ENCODE data around the gene RBM12.

Gene RBM12

GRCh38 chr20:35653430-35653734, 11.3 kb downstream of the RBM12 start:
- no peak for DNase-seq
- TF ChIP-seq POLR2A (IDR thresholded peaks at IDR 0.05; ENCODE audit: low read length) = no peak
- no peak for TF ChIP-seq GATA1 (IDR thresholded peaks at IDR 0.05; ENCODE audit: low read depth, low read length)

- no peak for TF ChIP-seq GATA1 (IDR thresholded peaks at IDR 0.05; ENCODE audit: low read depth, low read length)
- no peak for TF ChIP-seq POLR2A (IDR thresholded peaks at IDR 0.05; ENCODE audit: low read length)
Observed at GRCh38 chr20:35652641-35653429, 11.9 kb downstream of the RBM12 start.

GRCh38 chr20:35651958-35652357, 12.7 kb downstream of the RBM12 start:
- TF ChIP-seq GATA1 (IDR thresholded peaks at IDR 0.05; ENCODE audit: low read depth, low read length) (no peak), POLR2A (IDR thresholded peaks at IDR 0.05; ENCODE audit: low read length) (no peak)
- no peak for DNase-seq

More at GRCh38 chr20:35652641-35653429, 11.9 kb downstream of the RBM12 start:
- no peak for DNase-seq

GRCh38 chr20:35650632-35651031, 14.1 kb downstream of the RBM12 start:
- TF ChIP-seq GATA1 (IDR thresholded peaks at IDR 0.05; ENCODE audit: low read depth, low read length) = no peak
- TF ChIP-seq POLR2A (IDR thresholded peaks at IDR 0.05; ENCODE audit: low read length) = no peak
- DNase-seq = no peak

GRCh38 chr20:35648836-35649235, 15.9 kb downstream of the RBM12 start:
- TF ChIP-seq GATA1 (IDR thresholded peaks at IDR 0.05; ENCODE audit: low read depth, low read length) (no peak), POLR2A (IDR thresholded peaks at IDR 0.05; ENCODE audit: low read length) (no peak)
- no peak for DNase-seq

GRCh38 chr20:35644806-35645205, 19.9 kb downstream of the RBM12 start:
- TF ChIP-seq GATA1 (IDR thresholded peaks at IDR 0.05; ENCODE audit: low read depth, low read length) = no peak
- no peak for TF ChIP-seq POLR2A (IDR thresholded peaks at IDR 0.05; ENCODE audit: low read length)
- DNase-seq = no peak

GRCh38 chr20:35643045-35643444, 21.7 kb downstream of the RBM12 start:
- TF ChIP-seq GATA1 (IDR thresholded peaks at IDR 0.05; ENCODE audit: low read depth, low read length) (no peak), POLR2A (IDR thresholded peaks at IDR 0.05; ENCODE audit: low read length) (no peak)
- DNase-seq = no peak

- no peak for DNase-seq
Observed at GRCh38 chr20:35641743-35642142, 23.0 kb downstream of the RBM12 start.

GRCh38 chr20:35640724-35641123, 24.0 kb downstream of the RBM12 start:
- TF ChIP-seq GATA1 (IDR thresholded peaks at IDR 0.05; ENCODE audit: low read depth, low read length) = no peak
- no peak for TF ChIP-seq POLR2A (IDR thresholded peaks at IDR 0.05; ENCODE audit: low read length)
- no peak for DNase-seq

More at GRCh38 chr20:35641743-35642142, 23.0 kb downstream of the RBM12 start:
- TF ChIP-seq GATA1 (IDR thresholded peaks at IDR 0.05; ENCODE audit: low read depth, low read length) (no peak), POLR2A (IDR thresholded peaks at IDR 0.05; ENCODE audit: low read length) (no peak)

GRCh38 chr20:35638751-35639150, 25.9 kb downstream of the RBM12 start:
- TF ChIP-seq POLR2A (IDR thresholded peaks at IDR 0.05; ENCODE audit: low read length) (no peak), GATA1 (IDR thresholded peaks at IDR 0.05; ENCODE audit: low read depth, low read length) (no peak)

GRCh38 chr20:35637276-35637675, 27.4 kb downstream of the RBM12 start:
- TF ChIP-seq GATA1 (IDR thresholded peaks at IDR 0.05; ENCODE audit: low read depth, low read length) = no peak
- no peak for TF ChIP-seq POLR2A (IDR thresholded peaks at IDR 0.05; ENCODE audit: low read length)
- no peak for DNase-seq

More at GRCh38 chr20:35638751-35639150, 25.9 kb downstream of the RBM12 start:
- no peak for DNase-seq

GRCh38 chr20:35636095-35636494, 28.6 kb downstream of the RBM12 start:
- no peak for DNase-seq
- TF ChIP-seq POLR2A (IDR thresholded peaks at IDR 0.05; ENCODE audit: low read length) (no peak), GATA1 (IDR thresholded peaks at IDR 0.05; ENCODE audit: low read depth, low read length) (no peak)

- no peak for DNase-seq
- no peak for TF ChIP-seq POLR2A (IDR thresholded peaks at IDR 0.05; ENCODE audit: low read length)
- no peak for TF ChIP-seq GATA1 (IDR thresholded peaks at IDR 0.05; ENCODE audit: low read depth, low read length)
Observed at GRCh38 chr20:35635652-35636051, 29.0 kb downstream of the RBM12 start.

- DNase-seq = no peak
Observed at GRCh38 chr20:35632539-35633115, 32.1 kb downstream of the RBM12 start.

GRCh38 chr20:35630636-35631035, 34.1 kb downstream of the RBM12 start:
- TF ChIP-seq POLR2A (IDR thresholded peaks at IDR 0.05; ENCODE audit: low read length) = no peak
- TF ChIP-seq GATA1 (IDR thresholded peaks at IDR 0.05; ENCODE audit: low read depth, low read length) = no peak
- DNase-seq = no peak

More at GRCh38 chr20:35632539-35633115, 32.1 kb downstream of the RBM12 start:
- no peak for TF ChIP-seq GATA1 (IDR thresholded peaks at IDR 0.05; ENCODE audit: low read depth, low read length)
- no peak for TF ChIP-seq POLR2A (IDR thresholded peaks at IDR 0.05; ENCODE audit: low read length)
